Fibroblast of skin of back (primary cell): ENCODE measurements around the gene TCF23.

ENCODE experiments used
- DNase-seq: peaks from one replicate; pipeline ENCODE4 v3.0.0-alpha.2; 2013

The TCF23 gene

GRCh38 chr2:27128668-27129571, 19.9 kb upstream of the TCF23 start:
- no peak for DNase-seq

GRCh38 chr2:27130396-27130795, 18.4 kb upstream of the TCF23 start:
- DNase-seq = no peak

- no peak for DNase-seq
These were observed 17.4 kb upstream of the TCF23 start for GRCh38 chr2:27131429-27131828.

GRCh38 chr2:27133195-27133875, 15.5 kb upstream of the TCF23 start:
- no peak for DNase-seq

- peak; percentile 92 for DNase-seq
These were observed 14.7 kb upstream of the TCF23 start, which contains the start of gene PREB for GRCh38 chr2:27133905-27134780. Gene PREB (minus strand): TSS chr2:27134636. CDS start chr2:27134421, 215 bp downstream.

GRCh38 chr2:27134781-27135477, 13.9 kb upstream of the TCF23 start:
- DNase-seq = no peak

GRCh38 chr2:27135478-27135955, 13.3 kb upstream of the TCF23 start:
- DNase-seq = no peak

GRCh38 chr2:27136751-27137150, 12.1 kb upstream of the TCF23 start:
- DNase-seq = no peak

- DNase-seq = no peak
These were observed 11.4 kb upstream of the TCF23 start for GRCh38 chr2:27137322-27137935.

GRCh38 chr2:27138111-27138510, 10.7 kb upstream of the TCF23 start:
- no peak for DNase-seq

GRCh38 chr2:27139310-27139709, 9.5 kb upstream of the TCF23 start, which contains the start of gene PRR30:
Gene PRR30 (minus strand): TSS chr2:27139410. CDS start chr2:27138329, 1,081 bp downstream.
- DNase-seq = no peak

- DNase-seq = no peak
These were observed 5.5 kb upstream of the TCF23 start for GRCh38 chr2:27143285-27143684.

GRCh38 chr2:27145682-27146081, 3.1 kb upstream of the TCF23 start:
- no peak for DNase-seq

GRCh38 chr2:27147935-27148334, 869 bp upstream of the TCF23 start:
- DNase-seq = no peak

GRCh38 chr2:27149570-27150405, 984 bp downstream of the TCF23 start:
- no peak for DNase-seq

GRCh38 chr2:27150639-27151230, 1.9 kb downstream of the TCF23 start:
- DNase-seq = no peak

- DNase-seq = no peak
These were observed 3.4 kb downstream of the TCF23 start for GRCh38 chr2:27152102-27152795.

- DNase-seq = peak; percentile 58
These were observed 4.1 kb downstream of the TCF23 start for GRCh38 chr2:27152796-27153464.

- DNase-seq = no peak
These were observed 5.7 kb downstream of the TCF23 start for GRCh38 chr2:27154488-27154887.
